Dermis lymphatic vessel endothelial cell (primary cell): ENCODE measurements around the gene NPM1. TPM values are rescaled to one million over a fixed set of nuclear protein-coding genes. Genes with fewer than 3 reads are reported as not detected.

ENCODE experiments used
- total RNA-seq: library from RNA; depleted of rRNA; stranded (reverse); fragments of >200 nt; gene quantifications from 2 replicates; pipeline ENCODE4 v1.2.1, GENCODE V29; 2014

Gene NPM1
- total RNA-seq, result 818 and 1,324 TPM in 2 replicates

GRCh38 chr5:171387345-171387969, at the start of gene NPM1:
NPM1 (plus strand) TSS chr5:171387849; CDS start chr5:171387949, 100 bp downstream.

GRCh38 chr5:171418982-171419687, 31.5 kb downstream of the NPM1 start, which contains the start of gene FGF18:
FGF18 (plus strand) TSS chr5:171419647; CDS start chr5:171420200, 553 bp downstream.

Other genes starting within 250 kb of the NPM1 start
- gene TLX3, start 78.6 kb upstream of the NPM1 start, total RNA-seq, result not detected in 2 replicates
- gene FGF18, start 31.8 kb downstream of the NPM1 start, total RNA-seq, result under 0.01 TPM in 1 of 2 replicates, not detected in the other